ENCODE measurements around the gene ARHGAP24. TPM values are rescaled to one million over a fixed set of nuclear protein-coding genes. Genes with fewer than 3 reads are reported as not detected.

Gene ARHGAP24
- total RNA-seq, 1 experiment from 2014 or later = 1.3 TPM

- ChIA-PET POLR2A (no interaction called here), CTCF (interaction anchor here (1.3 kb wide), 1 partner anchor 219 kb away, joined by 4 read pairs; no protein-coding TSS in a partner anchor), RAD21 (ENCODE audit: low non-redundant PET in 1 of 2, low total read pairs in 2 of 2, uncharacterized antibody in 2 of 2, unreplicated experiment in 2 of 2) (no interaction called here)
- intact Hi-C loops (cut with micrococcal nuclease) = no loop called here
- no peak overlapping the region for H3K9ac ChIP-seq (ENCODE audit: low read length)
- DNase-seq (ENCODE audit: low read depth, low spot score) (no peak), ATAC-seq (no peak)
- H2AFZ ChIP-seq (ENCODE audit: low read depth, low read length, poor library complexity, severe bottlenecking) = no peak overlapping the region
- TF ChIP-seq JUND (IDR thresholded peaks at IDR 0.05) = no peak
- TF ChIP-seq ELF1 (IDR thresholded peaks at IDR 0.05; ENCODE audit: borderline replicate concordance, low read depth) = no peak
- no peak for TF ChIP-seq YY1 (IDR thresholded peaks at IDR 0.05; ENCODE audit: extremely low read depth, insufficient replicate concordance, low read depth, low read length)
- no peak for TF ChIP-seq ZBTB33 (IDR thresholded peaks at IDR 0.05; ENCODE audit: extremely low read depth, insufficient replicate concordance, low read length)
- no peak for TF ChIP-seq EZH2phosphoT487 (IDR thresholded peaks at IDR 0.05; ENCODE audit: borderline replicate concordance)
- TF ChIP-seq SIN3A (IDR thresholded peaks at IDR 0.05; ENCODE audit: low read depth) = no peak
- no peak for TF ChIP-seq POLR2A (IDR thresholded peaks at IDR 0.05; ENCODE audit: borderline replicate concordance, extremely low read depth, insufficient read depth, insufficient read length)
- TF ChIP-seq CBX3 (IDR thresholded peaks at IDR 0.05; ENCODE audit: low read depth) = no peak
- TF ChIP-seq ZNF274 (IDR thresholded peaks at IDR 0.05; ENCODE audit: low read depth, low read length) = no peak
- TF ChIP-seq ZFX (IDR thresholded peaks at IDR 0.05) = no peak
- TF ChIP-seq REST (IDR thresholded peaks at IDR 0.05; ENCODE audit: low read depth) = no peak
- no peak overlapping the region for H3K4me2 ChIP-seq (ENCODE audit: low read length)
- no peaks in the 10 kb centered on the region for H3K9me2 ChIP-seq (ENCODE audit: insufficient read depth)
- no peaks in the 10 kb centered on the region for H4K20me1 ChIP-seq (ENCODE audit: insufficient read depth)
- no peak overlapping the region for H3K27ac ChIP-seq (ENCODE audit: low read depth, low read length)
- no peaks in the 10 kb centered on the region for H3K4me1 ChIP-seq (ENCODE audit: control insufficient read depth in 1 of 2, insufficient read depth in 2 of 2, low read length in 2 of 2)
- H3K36me3 ChIP-seq (ENCODE audit: control insufficient read depth in 1 of 2, insufficient read depth in 2 of 2, low read length in 2 of 2) = no peaks in the 10 kb centered on the region
- H3K79me2 ChIP-seq (ENCODE audit: insufficient read depth, low read length) = no peaks in the 10 kb centered on the region
- H3K4me3 ChIP-seq (replicated peaks in 1 of 2; ENCODE audit: low read depth in 1 of 2, low read length in 2 of 2) = no peak overlapping the region
- no TSS peak for BruUV-seq (replicated peaks)
- no peaks in the 10 kb centered on the region for H3K27me3 ChIP-seq (ENCODE audit: insufficient read depth, low read length)
- no peaks in the 10 kb centered on the region for H3K9me3 ChIP-seq (ENCODE audit: control insufficient read depth in 1 of 2, insufficient read depth in 1 of 2, low read depth in 1 of 2, low read length in 2 of 2)
Measured at GRCh38 chr4:85527815-85528214, 52.9 kb downstream of the ARHGAP24 start.
